Astrocyte (in vitro differentiated cells and primary cell): ENCODE data around the gene CREB3L4. TPM values are rescaled to one million over a fixed set of nuclear protein-coding genes. Genes with fewer than 3 reads are reported as not detected.

ENCODE experiments used
- DNase-seq: peaks from one replicate; pipeline ENCODE4 v3.0.0-alpha.2; 2010; ENCODE audit warnings: low read depth
- FAIRE-seq: peaks from 2 replicates; lab custom pipeline; 2011; peaks lifted over from hg19 to GRCh38; lab: Jason Lieb, UNC
- H2AFZ ChIP-seq: 2 replicates; pipeline ENCODE4 v1.6.0; 2012; ENCODE audit warnings: low read depth, low read length, inconsistent platforms
- H3K27ac ChIP-seq: 2 replicates; pipeline ENCODE4 v1.5.1; 2011; ENCODE audit warnings: low read depth, low read length, inconsistent platforms
- H3K27me3 ChIP-seq: 2 replicates; pipeline ENCODE4 v1.6.0; 2011; ENCODE audit warnings: low read length, inconsistent platforms; ENCODE audit not compliant: insufficient read depth
- H3K36me3 ChIP-seq: 2 replicates; pipeline ENCODE4 v1.5.1; 2011; ENCODE audit warnings: low read length, inconsistent platforms; ENCODE audit not compliant: insufficient read depth
- H3K4me1 ChIP-seq: 2 replicates; pipeline ENCODE4 v1.5.1; 2011; ENCODE audit warnings: low read length, inconsistent platforms; ENCODE audit not compliant: insufficient read depth
- H3K4me2 ChIP-seq: 2 replicates; pipeline ENCODE4 v1.6.0; 2012; ENCODE audit warnings: low read length, inconsistent platforms
- H3K4me3 ChIP-seq: 2 replicates; pipeline ENCODE4 v1.5.1; 2011; ENCODE audit warnings: low read depth, mild to moderate bottlenecking, low read length, inconsistent platforms; ENCODE audit not compliant: insufficient read depth
- H3K79me2 ChIP-seq: 2 replicates; pipeline ENCODE4 v1.6.0; 2012; ENCODE audit warnings: mild to moderate bottlenecking, low read length, inconsistent platforms; ENCODE audit not compliant: insufficient read depth
- H3K9ac ChIP-seq: 2 replicates; pipeline ENCODE4 v1.6.0; 2012; ENCODE audit warnings: mild to moderate bottlenecking, low read length, inconsistent platforms
- H3K9me3 ChIP-seq: 2 replicates; pipeline ENCODE4 v1.5.1; 2012; ENCODE audit warnings: low read depth, mild to moderate bottlenecking, low read length, inconsistent platforms; ENCODE audit not compliant: insufficient read depth
- H4K20me1 ChIP-seq: 2 replicates; pipeline ENCODE4 v1.6.0; 2012; ENCODE audit warnings: low read length, inconsistent platforms; ENCODE audit not compliant: insufficient read depth
- H3K27ac Mint-ChIP-seq: one replicate; pipeline ENCODE4 v1.8.0; 2021; ENCODE audit warnings: mild to moderate bottlenecking, mixed read lengths; ENCODE audit not compliant: unreplicated experiment
- H3K27me3 Mint-ChIP-seq: one replicate; pipeline ENCODE4 v1.8.0; 2021; ENCODE audit warnings: low read depth, mixed read lengths; ENCODE audit not compliant: unreplicated experiment
- H3K36me3 Mint-ChIP-seq: one replicate; pipeline ENCODE4 v1.8.0; 2021; ENCODE audit warnings: low read depth, mixed read lengths; ENCODE audit not compliant: unreplicated experiment
- H3K4me1 Mint-ChIP-seq: one replicate; pipeline ENCODE4 v1.8.0; 2021; ENCODE audit warnings: low read depth, mixed read lengths; ENCODE audit not compliant: unreplicated experiment
- H3K4me3 Mint-ChIP-seq: one replicate; pipeline ENCODE4 v1.8.0; 2021; ENCODE audit warnings: mild to moderate bottlenecking, moderate library complexity, mixed read lengths; ENCODE audit not compliant: unreplicated experiment
- H3K9me3 Mint-ChIP-seq: one replicate; pipeline ENCODE4 v1.8.0; 2021; ENCODE audit warnings: mild to moderate bottlenecking, mixed read lengths; ENCODE audit not compliant: unreplicated experiment
- EZH2 ChIP-seq: IDR thresholded peaks from 2 replicates; pipeline ENCODE4 v1.6.1; 2012; ENCODE audit warnings: mild to moderate bottlenecking, low read length, inconsistent platforms; ENCODE audit not compliant: insufficient read depth
- total RNA-seq: library from RNA; stranded (reverse); gene quantifications from 2 replicates; pipeline ENCODE4 v1.2.1, GENCODE V29; 2021
- TF ChIP-seq, protein P1 (sequence below): IDR thresholded peaks from 2 replicates; pipeline ENCODE4 v1.5.1; 2011; ENCODE audit warnings: low read depth, mild to moderate bottlenecking, inconsistent platforms, low read length, moderate library complexity; ENCODE audit not compliant: insufficient read depth

The CREB3L4 gene
- total RNA-seq, 1 donor from 2014 or later: 5.3 TPM

DNA sequence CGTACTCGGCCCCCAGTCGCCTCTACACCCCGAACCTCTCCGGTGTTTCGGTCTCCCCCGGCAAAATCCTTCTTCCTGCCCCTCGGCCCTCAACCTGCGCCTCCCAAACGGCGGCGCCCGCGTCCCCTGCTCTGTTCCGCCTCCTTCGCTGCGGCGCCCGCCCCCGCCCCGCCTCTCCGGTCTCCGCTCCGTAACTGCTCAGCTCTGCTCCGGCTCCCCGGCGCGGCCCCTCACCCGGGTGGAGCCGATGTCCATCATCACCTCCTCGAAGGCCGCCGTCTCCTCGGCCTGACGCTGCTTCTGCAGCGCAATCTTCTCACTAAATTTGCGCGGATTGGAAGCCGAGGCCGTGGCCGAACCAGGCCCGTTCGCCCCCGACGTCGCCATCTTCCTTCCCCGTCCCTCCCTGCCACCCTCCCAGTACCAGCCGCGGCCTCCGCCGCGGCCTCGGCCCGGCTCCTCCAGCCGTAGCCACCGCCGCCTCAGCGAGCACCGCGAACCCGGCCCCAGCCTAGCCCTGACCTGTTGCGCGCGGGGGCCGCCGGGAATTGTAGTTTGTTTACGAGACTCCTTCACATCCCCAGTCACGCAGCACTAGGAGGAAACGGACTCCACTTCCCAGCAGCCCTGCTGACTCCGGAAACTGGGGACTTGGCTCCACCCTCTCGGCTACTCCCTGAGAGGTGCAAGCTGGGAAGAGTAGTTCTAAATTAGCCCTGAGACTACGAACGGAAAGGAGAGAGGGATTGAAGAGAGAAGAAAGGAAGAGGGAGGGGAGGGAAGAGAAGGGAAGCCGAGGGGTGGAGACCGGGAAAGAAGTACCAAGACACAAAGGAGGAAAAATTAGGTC, 9.4 kb upstream of the CREB3L4 start, which contains the start of gene CRTC2:
CRTC2 (minus strand) TSS at position 502 of the 850 bp plus-strand sequence; CDS start at position 387, 115 bp downstream.
- Mint-ChIP-seq H3K27me3 (no peaks in the 10 kb centered on the region), H3K27ac (peak within 1 kb of the TSS; percentile 94), H3K4me3 (peak within 1 kb of the TSS; percentile 99), H3K36me3 (peaks cover 9% of the 10 kb centered on the region), H3K9me3 (no peaks in the 10 kb centered on the region), H3K4me1 (peaks cover 38% of the 10 kb centered on the region)
- DNase-seq: peak; percentile 96
- Histone ChIP-seq H3K4me1 (peaks cover 31% of the 10 kb centered on the region), H2AFZ (peak within 1 kb of the TSS; percentile 76), H3K9ac (peak within 1 kb of the TSS; percentile 91), H3K27me3 (no peaks in the 10 kb centered on the region), H3K4me2 (peak within 1 kb of the TSS; percentile 97), H4K20me1 (peaks cover 54% of the 10 kb centered on the region), H3K79me2 (peaks cover 77% of the 10 kb centered on the region), H3K9me3 (no peaks in the 10 kb centered on the region), H3K4me3 (peak within 1 kb of the TSS; percentile 81), H3K27ac (peak within 1 kb of the TSS; percentile 72), H3K36me3 (no peaks in the 10 kb centered on the region)
- TF ChIP-seq, protein P1, sequence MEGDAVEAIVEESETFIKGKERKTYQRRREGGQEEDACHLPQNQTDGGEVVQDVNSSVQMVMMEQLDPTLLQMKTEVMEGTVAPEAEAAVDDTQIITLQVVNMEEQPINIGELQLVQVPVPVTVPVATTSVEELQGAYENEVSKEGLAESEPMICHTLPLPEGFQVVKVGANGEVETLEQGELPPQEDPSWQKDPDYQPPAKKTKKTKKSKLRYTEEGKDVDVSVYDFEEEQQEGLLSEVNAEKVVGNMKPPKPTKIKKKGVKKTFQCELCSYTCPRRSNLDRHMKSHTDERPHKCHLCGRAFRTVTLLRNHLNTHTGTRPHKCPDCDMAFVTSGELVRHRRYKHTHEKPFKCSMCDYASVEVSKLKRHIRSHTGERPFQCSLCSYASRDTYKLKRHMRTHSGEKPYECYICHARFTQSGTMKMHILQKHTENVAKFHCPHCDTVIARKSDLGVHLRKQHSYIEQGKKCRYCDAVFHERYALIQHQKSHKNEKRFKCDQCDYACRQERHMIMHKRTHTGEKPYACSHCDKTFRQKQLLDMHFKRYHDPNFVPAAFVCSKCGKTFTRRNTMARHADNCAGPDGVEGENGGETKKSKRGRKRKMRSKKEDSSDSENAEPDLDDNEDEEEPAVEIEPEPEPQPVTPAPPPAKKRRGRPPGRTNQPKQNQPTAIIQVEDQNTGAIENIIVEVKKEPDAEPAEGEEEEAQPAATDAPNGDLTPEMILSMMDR: no peak
- FAIRE-seq: peak; percentile 56

DNA sequence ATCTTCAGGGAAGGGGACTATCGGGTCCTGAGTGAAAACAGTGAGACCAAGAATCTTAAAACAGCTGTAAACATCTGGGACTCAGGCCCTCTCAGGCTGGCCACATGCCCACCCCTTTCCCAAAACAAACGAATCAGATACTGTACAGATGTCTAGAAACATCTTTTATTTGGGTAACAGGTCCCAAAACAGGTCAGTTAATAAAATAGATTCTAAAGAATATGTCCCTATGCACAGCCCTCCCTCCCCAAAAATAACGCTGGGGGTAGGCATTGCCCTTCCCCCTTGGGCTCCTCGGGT, 8.8 kb upstream of the CREB3L4 start:
- DNase-seq (no peak), FAIRE-seq (no peak)
- H3K27ac Mint-ChIP-seq: peak overlapping the region; percentile 94
- H3K4me3 Mint-ChIP-seq: peak overlapping the region; percentile 99
- H3K4me1 ChIP-seq: peaks cover 31% of the 10 kb centered on the region
- no peaks in the 10 kb centered on the region for H3K9me3 Mint-ChIP-seq
- no peaks in the 10 kb centered on the region for H3K27me3 Mint-ChIP-seq
- peak overlapping the region; percentile 37 for H3K27ac ChIP-seq
- no peak overlapping the region for H2AFZ ChIP-seq
- H3K79me2 ChIP-seq: peaks cover 74% of the 10 kb centered on the region
- H3K27me3 ChIP-seq: no peaks in the 10 kb centered on the region
- peak overlapping the region; percentile 97 for H3K4me2 ChIP-seq
- H4K20me1 ChIP-seq: peaks cover 48% of the 10 kb centered on the region
- no peak overlapping the region for H3K4me3 ChIP-seq
- peak overlapping the region; percentile 91 for H3K9ac ChIP-seq
- peaks cover 37% of the 10 kb centered on the region for H3K4me1 Mint-ChIP-seq
- H3K36me3 Mint-ChIP-seq: peaks cover 9% of the 10 kb centered on the region
- TF ChIP-seq, protein P1: no peak
- TF ChIP-seq EZH2: no peak
- no peaks in the 10 kb centered on the region for H3K36me3 ChIP-seq
- H3K9me3 ChIP-seq: no peaks in the 10 kb centered on the region

DNA sequence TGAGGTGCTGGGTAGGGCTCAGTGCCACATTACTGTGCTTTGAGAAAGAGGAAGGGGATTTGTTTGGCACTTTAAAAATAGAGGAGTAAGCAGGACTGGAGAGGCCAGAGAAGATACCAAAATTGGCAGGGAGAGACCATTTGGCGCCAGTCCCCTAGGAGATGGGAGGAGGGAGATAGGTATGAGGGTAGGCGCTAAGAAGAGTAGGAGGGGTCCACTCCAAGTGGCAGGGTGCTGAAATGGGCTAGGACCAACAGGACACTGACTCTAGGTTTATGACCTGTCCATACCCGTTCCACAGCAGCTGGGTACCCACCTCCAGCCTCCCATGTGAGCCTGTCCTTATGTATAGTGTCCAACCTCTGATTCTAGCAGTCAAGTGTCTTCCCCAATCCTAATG, 8.2 kb upstream of the CREB3L4 start:
- H3K4me3 Mint-ChIP-seq: peak overlapping the region; percentile 99

More for the DNA sequence above, 8.2 kb upstream of the CREB3L4 start:
- Histone ChIP-seq H3K9ac (no peak overlapping the region), H3K79me2 (peaks cover 70% of the 10 kb centered on the region), H3K27me3 (no peaks in the 10 kb centered on the region), H3K4me3 (no peak overlapping the region), H4K20me1 (peaks cover 43% of the 10 kb centered on the region), H3K9me3 (no peaks in the 10 kb centered on the region), H3K36me3 (no peaks in the 10 kb centered on the region), H3K27ac (no peak overlapping the region), H2AFZ (no peak overlapping the region), H3K4me2 (no peak overlapping the region), H3K4me1 (peaks cover 31% of the 10 kb centered on the region)
- Mint-ChIP-seq H3K4me1 (peaks cover 34% of the 10 kb centered on the region), H3K36me3 (peaks cover 9% of the 10 kb centered on the region), H3K9me3 (no peaks in the 10 kb centered on the region), H3K27ac (no peak overlapping the region), H3K27me3 (no peaks in the 10 kb centered on the region)
- TF ChIP-seq EZH2: no peak
- TF ChIP-seq, protein P1: no peak
- FAIRE-seq: no peak
- no peak for DNase-seq
